ENCODE measurements around the gene PPIL6.

The PPIL6 gene

DNA sequence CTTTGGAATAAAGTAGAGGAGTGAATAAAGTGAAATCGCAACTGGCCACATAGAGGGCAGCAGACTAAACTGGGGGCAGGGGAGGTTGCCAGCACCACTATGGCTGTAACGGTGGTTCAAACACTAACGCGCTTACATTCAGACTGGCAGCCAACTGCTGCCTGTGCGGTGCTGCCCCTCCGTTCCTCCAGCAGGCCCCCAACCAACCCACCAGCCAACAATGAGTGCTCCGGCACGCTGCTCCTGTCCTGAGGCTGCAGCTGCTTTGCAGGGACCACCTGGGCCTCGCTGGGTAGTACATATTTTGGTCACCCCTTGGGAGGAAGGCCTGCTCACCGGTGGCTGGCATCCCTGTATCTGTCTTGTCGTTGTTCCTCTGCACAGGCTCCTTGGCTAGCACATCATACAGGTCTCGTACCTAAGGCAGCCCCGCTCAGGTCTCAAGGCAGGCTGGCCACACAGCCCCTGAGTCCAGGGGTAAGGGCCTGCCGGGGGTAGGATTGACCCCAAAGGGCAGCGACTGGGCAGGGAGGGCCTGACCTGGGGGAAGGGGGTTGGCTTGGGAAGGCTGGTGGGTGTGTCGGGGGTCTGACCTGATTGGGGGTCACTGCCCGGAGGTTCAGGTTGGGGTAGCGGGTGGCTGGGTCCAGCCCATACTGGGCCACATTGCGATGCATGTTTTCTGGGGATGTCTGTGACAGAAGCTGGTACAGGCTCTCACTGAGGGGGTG lies 8.8 kb upstream of the PPIL6 start:
- DNase-seq = no peak

DNA sequence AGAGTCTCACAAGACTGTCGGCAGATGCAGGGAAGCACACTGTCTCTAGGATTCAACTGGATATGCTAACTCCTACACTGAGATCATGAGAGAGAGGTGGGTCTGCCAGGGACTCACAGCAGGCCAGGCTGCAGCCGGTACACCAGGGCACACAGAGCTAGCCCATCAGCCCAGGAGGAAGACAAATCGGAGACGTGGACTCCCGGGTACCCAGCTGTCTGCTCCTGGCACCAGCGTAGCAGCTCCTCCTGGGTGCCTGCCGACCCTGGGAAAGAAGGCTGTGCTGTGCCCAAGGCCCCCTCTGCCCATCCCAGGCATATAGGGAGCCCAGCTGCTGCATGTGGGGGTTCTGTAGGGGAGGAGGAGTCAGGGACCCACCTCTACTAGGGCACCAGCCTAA lies 8.2 kb upstream of the PPIL6 start:
- no peak for DNase-seq

- no peak for DNase-seq
These were observed 7.6 kb upstream of the PPIL6 start for GRCh38 chr6:109447878-109448555.

- no peak for DNase-seq
These were observed 6.7 kb upstream of the PPIL6 start for GRCh38 chr6:109447087-109447486.

DNA sequence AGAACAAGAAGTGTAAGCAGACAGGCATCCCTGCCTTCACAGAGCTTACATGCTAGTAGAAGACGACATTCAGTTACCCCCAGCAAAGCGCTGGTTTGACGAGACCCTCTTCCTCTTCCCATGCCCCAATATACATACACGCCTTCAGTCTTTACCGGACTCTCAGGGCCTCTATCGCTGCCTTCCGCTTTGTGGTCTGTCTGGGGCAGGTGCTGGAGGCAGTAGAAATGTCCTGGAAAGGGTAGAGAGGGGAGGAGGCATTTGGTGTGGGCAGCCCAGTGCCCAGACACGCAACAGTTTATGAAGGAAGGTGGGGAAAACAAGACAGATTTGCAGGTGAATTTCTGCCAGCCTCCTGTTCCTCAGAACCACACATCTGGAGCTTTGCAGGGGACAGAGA lies 6.1 kb upstream of the PPIL6 start:
- DNase-seq = no peak

- no peak for DNase-seq
These were observed 5.6 kb upstream of the PPIL6 start for GRCh38 chr6:109446072-109446471.

DNA sequence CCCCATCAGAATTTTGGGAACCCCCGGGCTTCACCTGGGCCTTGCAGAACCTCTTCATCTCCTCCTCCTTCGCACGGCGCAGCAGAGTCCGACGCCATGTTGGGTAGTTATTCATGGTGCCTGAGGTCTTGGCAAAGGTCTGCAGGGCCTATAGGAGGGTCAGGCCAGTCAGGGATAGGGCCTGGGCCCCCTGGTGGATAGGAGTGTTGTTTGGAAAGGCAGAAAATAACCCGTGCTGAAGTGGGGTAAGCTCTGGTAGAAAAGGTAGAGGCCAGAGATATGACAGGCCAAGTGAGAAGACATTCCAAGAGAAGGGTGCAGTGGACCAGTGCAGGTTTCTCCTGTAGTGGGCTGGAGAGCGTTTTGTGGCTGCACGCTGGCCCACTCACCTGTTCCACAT lies 5.0 kb upstream of the PPIL6 start:
- DNase-seq = no peak

- no peak for DNase-seq
These were observed 3.1 kb upstream of the PPIL6 start for GRCh38 chr6:109443425-109443950.

DNA sequence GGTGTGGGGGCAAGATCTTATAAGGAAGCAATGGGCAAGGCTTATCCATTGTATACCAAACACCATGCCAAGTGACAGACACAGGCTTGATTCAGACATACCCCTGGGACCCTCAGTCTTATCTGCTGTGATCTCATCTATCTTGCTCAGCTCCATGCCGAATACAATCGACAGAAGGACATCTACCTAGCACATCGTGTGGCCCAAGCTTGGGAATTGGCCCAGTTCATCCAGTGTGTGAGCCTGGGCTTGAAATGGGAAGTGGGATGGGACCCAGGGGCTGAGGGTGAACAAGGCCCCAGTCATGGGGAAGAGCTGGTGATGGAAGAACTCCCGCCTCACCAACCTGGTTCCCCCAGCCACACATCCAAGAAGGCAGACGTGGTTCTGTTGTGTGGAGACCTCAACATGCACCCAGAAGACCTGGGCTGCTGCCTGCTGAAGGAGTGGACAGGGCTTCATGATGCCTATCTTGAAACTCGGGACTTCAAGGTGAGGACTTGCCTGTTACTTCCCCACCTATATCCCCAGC lies 2.0 kb upstream of the PPIL6 start:
- DNase-seq = no peak

- DNase-seq = peak in 1 of 4 experiments; percentile 47
These were observed 815 bp upstream of the PPIL6 start for GRCh38 chr6:109441069-109441816.

GRCh38 chr6:109436041-109436440 lies 4.4 kb downstream of the PPIL6 start:
- no peak for DNase-seq

DNA sequence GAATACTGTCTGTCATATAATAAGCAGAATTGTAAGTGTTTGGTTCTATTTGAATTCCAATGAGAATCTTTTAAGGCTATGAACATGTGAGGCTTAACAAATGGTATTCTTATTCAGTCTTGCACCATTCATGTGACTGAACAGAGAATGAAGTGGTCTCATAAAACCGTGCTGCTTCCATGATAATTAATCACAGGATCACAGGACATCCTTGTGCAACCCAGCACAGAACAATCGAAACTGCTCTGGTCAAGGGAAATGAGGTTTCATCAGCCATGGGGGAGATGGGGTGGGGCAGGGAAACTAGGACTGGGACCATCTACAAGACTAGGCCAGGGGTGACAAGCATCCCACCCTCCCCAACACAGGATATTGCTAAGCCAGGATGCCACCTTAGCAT lies 6.0 kb downstream of the PPIL6 start:
- no peak for DNase-seq

DNA sequence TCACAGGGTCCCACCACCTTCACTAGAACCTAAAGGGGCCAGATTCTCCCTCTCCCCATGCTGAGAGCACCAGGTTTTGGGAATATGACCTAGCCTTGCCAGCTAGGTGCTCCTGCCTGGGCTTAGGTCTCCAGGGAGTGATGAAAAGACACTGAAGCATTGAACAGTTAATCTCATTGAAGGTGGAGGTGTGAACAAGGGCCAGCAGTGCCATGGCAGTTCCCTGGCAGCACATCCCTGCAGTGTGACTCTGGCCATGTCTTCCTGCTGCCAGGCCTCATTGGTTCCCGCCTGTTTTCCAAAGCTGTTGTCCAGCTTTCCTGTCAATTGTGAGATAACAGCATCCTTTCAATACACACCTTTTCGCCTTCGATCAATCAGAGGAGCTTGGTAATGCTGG lies 10.9 kb downstream of the PPIL6 start:
- DNase-seq = no peak

DNA sequence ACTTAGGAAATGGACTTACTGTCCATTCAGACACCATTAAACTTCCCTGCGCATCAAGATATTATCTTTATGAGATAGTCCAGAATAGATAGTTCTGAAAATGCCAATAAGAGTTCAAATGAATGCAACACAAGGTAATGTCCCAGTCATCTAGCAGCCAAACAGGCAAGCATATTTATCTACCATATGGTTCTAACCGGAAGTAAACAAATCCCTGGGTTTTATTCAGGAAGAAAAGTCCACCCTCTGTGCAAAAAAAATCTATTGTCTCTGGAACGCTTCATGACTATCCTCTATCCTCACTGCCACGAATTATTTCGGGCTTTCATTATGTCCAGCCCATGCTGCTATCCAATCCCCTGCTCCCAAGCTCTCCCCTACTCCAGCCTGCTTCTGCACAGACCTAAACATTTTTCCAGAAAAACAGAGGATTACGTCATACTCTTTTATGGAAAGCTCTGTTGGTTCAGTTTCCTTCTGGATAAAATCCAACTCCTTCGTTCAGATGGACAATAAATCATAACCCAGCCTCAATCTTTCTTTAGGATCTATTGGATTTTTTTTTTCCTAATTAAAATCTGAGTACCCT lies 11.4 kb downstream of the PPIL6 start:
- no peak for DNase-seq

- DNase-seq = no peak
These were observed 15.5 kb downstream of the PPIL6 start for GRCh38 chr6:109424946-109425345.

GRCh38 chr6:109421184-109421583 lies 19.2 kb downstream of the PPIL6 start:
- no peak for DNase-seq

DNA sequence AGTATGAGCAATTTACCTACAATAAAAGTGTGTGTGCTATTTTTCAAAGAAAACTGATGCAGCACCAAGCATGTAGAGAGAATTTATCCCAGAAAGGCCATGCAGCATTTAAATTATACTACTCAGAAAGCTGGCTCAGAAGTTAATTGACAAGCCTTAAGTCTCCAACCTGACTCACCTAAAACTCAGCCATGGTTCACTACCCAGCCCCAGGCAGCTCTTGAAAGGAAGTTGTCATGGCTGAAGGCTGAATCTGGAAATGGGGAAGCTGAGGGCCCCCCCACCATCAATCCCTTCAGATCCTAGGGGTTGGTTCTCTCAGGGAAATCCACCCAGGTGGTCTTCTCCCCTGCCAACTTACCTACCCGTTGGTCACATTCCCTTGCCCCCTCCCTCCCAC lies 19.7 kb downstream of the PPIL6 start:
- no peak for DNase-seq

DNA sequence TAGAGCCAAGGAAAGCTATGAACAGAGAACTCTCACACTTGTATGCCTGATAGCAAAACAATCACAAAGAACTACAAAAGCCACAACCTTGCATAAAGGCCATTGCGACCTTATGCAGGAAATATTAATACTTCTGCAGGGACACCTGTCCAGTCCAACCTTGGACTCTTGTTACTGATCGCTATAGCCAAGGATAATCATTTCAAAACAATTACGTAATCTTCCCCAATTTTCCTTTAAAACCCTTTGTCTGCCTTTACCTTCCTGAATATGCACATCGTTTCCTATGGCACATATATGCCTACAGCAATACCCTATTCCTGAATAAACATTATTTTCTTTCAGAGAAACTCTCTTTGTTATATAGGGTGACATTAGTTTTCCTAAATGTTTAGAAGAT lies 22.8 kb downstream of the PPIL6 start:
- no peak for DNase-seq

DNA sequence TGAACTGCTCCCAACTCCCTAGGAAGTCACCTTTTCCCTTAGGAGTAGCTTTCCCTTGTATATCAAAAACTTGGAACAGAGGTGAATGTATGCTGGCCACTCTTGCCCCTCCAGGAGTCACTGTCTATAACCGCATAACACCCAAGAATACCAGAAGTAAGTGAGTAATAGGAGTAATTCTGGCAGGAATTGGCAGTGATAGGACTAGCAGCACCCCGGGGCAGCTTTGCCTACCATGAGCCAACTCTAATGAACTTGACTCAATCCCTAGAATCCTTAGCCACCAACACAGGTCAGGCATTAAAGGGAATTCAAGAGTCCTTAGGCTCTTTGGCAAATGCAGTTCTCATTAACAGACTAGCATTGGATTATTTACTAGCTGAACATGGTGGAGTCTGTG lies 29.4 kb downstream of the PPIL6 start:
- DNase-seq = no peak

GRCh38 chr6:109406196-109406595 lies 34.2 kb downstream of the PPIL6 start:
- DNase-seq = no peak

- no peak for DNase-seq
These were observed 43.4 kb downstream of the PPIL6 start for GRCh38 chr6:109397020-109397419.

- no peak for DNase-seq
These were observed 44.2 kb downstream of the PPIL6 start for GRCh38 chr6:109396046-109396718.

- DNase-seq = no peak
These were observed 46.5 kb downstream of the PPIL6 start for GRCh38 chr6:109393886-109394281.
